K562 (cell line): ENCODE data around the gene MED14. TPM values are rescaled to one million over a fixed set of nuclear protein-coding genes. Genes with fewer than 3 reads are reported as not detected.
A peak's percentile ranks its signal among the peaks of the same experiment; 100 is the strongest.

Experiments
- ATAC-seq: fragments of 200-7000 bp; cut with Tn5 transposase; 3 replicates; pipeline ENCODE4 v1.9.1; 2020; ENCODE audit warnings: moderate library complexity
- BruUV-seq: library from RNA; stranded (reverse); fragments of 400-500 nt; replicated peaks from 2 replicates; lab custom pipeline; 2021; lab: Mats Ljungman, UMichigan
- CTCF ChIA-PET: fragments of 300-600 bp; formaldehyde crosslinking; extraction: SDS; loops from one replicate; lab custom pipeline; 2021; ENCODE audit warnings: low intra/inter-chr PET ratio; lab: Yijun Ruan, JAX
- POLR2A ChIA-PET: fragments of 300-600, 350-650 bp; sonication (Branson Sonifier 250); formaldehyde crosslinking; extraction: SDS; loops from one replicate; lab custom pipeline; 2021; ENCODE audit warnings: antibody characterized with exemption, inconsistent platforms; lab: Yijun Ruan, JAX
- DNase-seq, 4 experiments: peaks; one replicate each; pipeline versions ENCODE4 v3.0.0 to v3.0.0-alpha.2; 2011 to 2018; ENCODE audit warnings: low spot score in 3 of 4, mixed read lengths in 3 of 4; ENCODE audit errors: extremely low read depth in 1 of 4
- FAIRE-seq: peaks from 2 replicates; lab custom pipeline; 2011; peaks lifted over from hg19 to GRCh38; lab: Jason Lieb, UNC
- H2AFZ ChIP-seq: 2 replicates; pipeline ENCODE4 v1.6.0; 2011; ENCODE audit warnings: low read depth, low read length, control low read depth, inconsistent platforms
- H3K27ac ChIP-seq: fragments of 200-600 bp; 3 replicates; pipeline ENCODE4 v1.8.0; 2011; ENCODE audit warnings: low read depth, mild to moderate bottlenecking, control low read depth, inconsistent platforms, low read length, moderate library complexity, mixed read lengths; ENCODE audit errors: extremely low read depth
- H3K27me3 ChIP-seq, 2 experiments: fragments of 300-600 bp in 1 of 2; 2 replicates in 1 of 2; 3 replicates in 1 of 2; pipeline versions ENCODE4 v1.6.0 to v1.8.0; 2011; ENCODE audit warnings: inconsistent platforms in 2 of 2, low read length in 2 of 2, mild to moderate bottlenecking in 1 of 2, mixed read lengths in 1 of 2, moderate library complexity in 1 of 2; ENCODE audit not compliant: control insufficient read depth in 2 of 2, insufficient read depth in 2 of 2
- H3K36me3 ChIP-seq: fragments of 300-600 bp; 3 replicates; pipeline ENCODE4 v1.8.0; 2011; ENCODE audit warnings: mild to moderate bottlenecking, low read length, inconsistent platforms; ENCODE audit not compliant: control insufficient read depth, insufficient read depth
- H3K4me1 ChIP-seq, 2 experiments: fragments of 200-600 bp in 1 of 2; replicated peaks in 1 of 2; 2 replicates in 1 of 2; 3 replicates in 1 of 2; pipeline versions ENCODE4 v1.5.1 to v1.8.0; 2011; ENCODE audit warnings: inconsistent platforms in 2 of 2, low read length in 2 of 2, mild to moderate bottlenecking in 1 of 2, mixed read lengths in 1 of 2, moderate library complexity in 1 of 2; ENCODE audit not compliant: control insufficient read depth in 2 of 2, insufficient read depth in 2 of 2
- H3K4me2 ChIP-seq: 2 replicates; pipeline ENCODE4 v1.6.1; 2011; ENCODE audit warnings: low read length, control low read depth, inconsistent platforms, mixed read lengths; ENCODE audit not compliant: insufficient read depth
- H3K4me3 ChIP-seq: fragments of 200-600 bp; sonication (generic), shearing (Covaris generic); 2 replicates; pipeline ENCODE4 v1.5.1; 2016; ENCODE audit warnings: control low read depth, inconsistent platforms
- H3K79me2 ChIP-seq: fragments of 200-600 bp; 3 replicates; pipeline ENCODE4 v1.8.0; 2011; ENCODE audit warnings: low read length, inconsistent platforms; ENCODE audit not compliant: control insufficient read depth, insufficient read depth
- H3K9ac ChIP-seq, 2 experiments: 2 replicates each; pipeline versions ENCODE4 v1.6.0 to v1.6.1; 2011; ENCODE audit warnings: low read depth in 2 of 2, low read length in 2 of 2, control low read depth in 1 of 2, inconsistent platforms in 1 of 2, mild to moderate bottlenecking in 1 of 2, mixed read lengths in 1 of 2; ENCODE audit not compliant: insufficient read depth in 1 of 2
- H3K9me1 ChIP-seq: one replicate; pipeline ENCODE4 v1.6.0; 2011; ENCODE audit warnings: inconsistent platforms, mild to moderate bottlenecking, low read length, moderate library complexity; ENCODE audit not compliant: control insufficient read depth, insufficient read depth
- H3K9me3 ChIP-seq: replicated peaks from 2 replicates; pipeline ENCODE4 v1.5.1; 2011; ENCODE audit warnings: low read depth, low read length, inconsistent platforms; ENCODE audit not compliant: control insufficient read depth, insufficient read depth
- H4K20me1 ChIP-seq: replicated peaks from 2 replicates; pipeline ENCODE4 v1.6.1; 2011; ENCODE audit warnings: low read length, inconsistent platforms, mixed read lengths; ENCODE audit not compliant: control insufficient read depth, insufficient read depth
- ATF1 ChIP-seq, 2 experiments: fragments of 450-650 bp in 1 of 2; IDR thresholded peaks; 2 replicates each; pipeline ENCODE4 v1.6.1; 2016; ENCODE audit warnings: missing compliant biosample characterization in 1 of 2, missing genetic modification characterization in 1 of 2
- ZNF384 ChIP-seq: IDR thresholded peaks from 2 replicates; pipeline ENCODE4 v1.6.1; 2012; ENCODE audit warnings: low read depth, low read length, improper control_type of control experiment
- ZNF75A ChIP-seq: fragments of 450-650 bp; formaldehyde crosslinking; IDR thresholded peaks from 2 replicates; pipeline ENCODE4 v1.4.0; 2020; ENCODE audit warnings: mild to moderate bottlenecking
- WGBS: fragments of 100-300 bp; shearing (Covaris generic); methylation state at CpG from one replicate; pipeline ENCODE4 v1.1.6; 2016; ENCODE audit warnings: low coverage, mixed read lengths; ENCODE audit not compliant: insufficient coverage; ENCODE audit errors: missing lambda C conversion rate; 5-methylcytosine and 5-hydroxymethylcytosine counted together
- in situ Hi-C: fragments of 300-500 bp; cut with MboI; formaldehyde crosslinking; loops from 4 replicates; pipeline ENCODE4 v1.15.0; 2018; ENCODE audit warnings: inconsistent platforms, mixed read lengths
- intact Hi-C: fragments of 100-400 bp; cut with micrococcal nuclease; formaldehyde crosslinking; loops from 2 replicates; pipeline ENCODE4 v1.14.2; 2022
- polyA plus RNA-seq, 8 experiments: library from polyadenylated mRNA; depleted of rRNA in 4 of 8; stranded (reverse) in 5 of 8; unstranded in 3 of 8; fragments of >200 nt; fragmentation: Nextera tagmentation in 2 of 8; fragmentation: Illumina TruSeq in 1 of 8; extraction: Ambion mirVana in 2 of 8; extraction: Trizol in 1 of 8; gene quantifications; 2 replicates each; pipeline versions ENCODE4 v1.2.1 to v1.2.3, GENCODE V29; 2011 to 2014; ENCODE audit warnings: inconsistent platforms in 1 of 8, missing spikeins in 1 of 8
- total RNA-seq, 7 experiments: library from RNA; depleted of rRNA in 6 of 7; stranded (reverse); fragments of >200 nt in 6 of 7; fragmentation: Illumina TruSeq in 2 of 7; extraction: Trizol in 2 of 7; gene quantifications; 2 replicates each; pipeline versions ENCODE4 v1.2.1 to v1.2.3, GENCODE V29; 2011 to 2021; ENCODE audit warnings: low replicate concordance in 1 of 7
- TF ChIP-seq, protein P1 (sequence below): fragments of 450-650 bp; IDR thresholded peaks from 2 replicates; pipeline ENCODE4 v1.7.0; 2016; ENCODE audit warnings: borderline replicate concordance

The MED14 gene
- total and polyA plus RNA-seq, 9 of the 15 experiments (the other 6 are each of a cell fraction or from before 2014, with no cell fraction given): 9.2 to 35.3 (median 18.7) TPM

DNA sequence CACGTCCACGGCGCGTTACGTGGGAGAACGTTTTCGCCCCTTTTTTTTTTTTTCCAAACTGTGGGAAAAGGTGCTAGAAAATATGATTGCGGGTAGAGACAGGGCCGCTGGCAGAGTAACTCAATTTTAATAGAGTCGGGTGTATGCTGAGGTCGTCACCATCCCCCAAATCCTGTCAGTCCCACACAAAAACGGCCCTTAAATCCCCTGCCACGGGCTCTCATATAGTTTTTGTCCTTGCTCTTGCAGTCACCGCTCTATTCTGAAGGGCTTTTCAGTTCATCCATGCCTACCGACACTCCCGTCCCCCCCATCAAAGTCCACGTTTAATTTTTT lies 796 bp upstream of the MED14 start:
- peak; percentile 7; the same call in 2 of the 3 replicates for ATAC-seq
- Histone ChIP-seq H3K4me1 (peaks cover 0 to 6% of the 10 kb centered on the region in 2 experiments; a peak in 3 of 5 replicates), H3K9me3 (no peaks in the 10 kb centered on the region), H4K20me1 (peaks cover 6% of the 10 kb centered on the region), H3K4me3 (peak overlapping the region; percentile 80), H3K9me1 (no peaks in the 10 kb centered on the region), H3K9ac (peak overlapping the region; percentile 84 to 96), H3K36me3 (peaks cover 4% of the 10 kb centered on the region; the same call in 1 of the 3 replicates), H3K4me2 (peak overlapping the region; percentile 76), H3K27ac (peak overlapping the region; percentile 87), H2AFZ (peak overlapping the region; percentile 96), H3K79me2 (peaks cover 38% of the 10 kb centered on the region), H3K27me3 (no peaks in the 10 kb centered on the region)
- TSS peak; percentile 89 for BruUV-seq
- no peak for FAIRE-seq
- TF ChIP-seq ZNF75A (CRISPR knock-in tag) (peak; percentile 26; the same call in 1 of the 2 replicates), ZNF384 (peak; percentile 79), ATF1 (CRISPR knock-in tag; IDR thresholded peaks at IDR 0.05) (no peak), ATF1 (tag; IDR thresholded peaks at IDR 0.05) (peak; percentile 82; the same call in 1 of the 2 replicates)
- TF ChIP-seq, protein P1, sequence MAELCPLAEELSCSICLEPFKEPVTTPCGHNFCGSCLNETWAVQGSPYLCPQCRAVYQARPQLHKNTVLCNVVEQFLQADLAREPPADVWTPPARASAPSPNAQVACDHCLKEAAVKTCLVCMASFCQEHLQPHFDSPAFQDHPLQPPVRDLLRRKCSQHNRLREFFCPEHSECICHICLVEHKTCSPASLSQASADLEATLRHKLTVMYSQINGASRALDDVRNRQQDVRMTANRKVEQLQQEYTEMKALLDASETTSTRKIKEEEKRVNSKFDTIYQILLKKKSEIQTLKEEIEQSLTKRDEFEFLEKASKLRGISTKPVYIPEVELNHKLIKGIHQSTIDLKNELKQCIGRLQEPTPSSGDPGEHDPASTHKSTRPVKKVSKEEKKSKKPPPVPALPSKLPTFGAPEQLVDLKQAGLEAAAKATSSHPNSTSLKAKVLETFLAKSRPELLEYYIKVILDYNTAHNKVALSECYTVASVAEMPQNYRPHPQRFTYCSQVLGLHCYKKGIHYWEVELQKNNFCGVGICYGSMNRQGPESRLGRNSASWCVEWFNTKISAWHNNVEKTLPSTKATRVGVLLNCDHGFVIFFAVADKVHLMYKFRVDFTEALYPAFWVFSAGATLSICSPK: no peak
- ChIA-PET POLR2A (interaction anchor here (0.9 kb wide), 1 partner anchor 13 kb away, joined by 3 read pairs; no protein-coding TSS in a partner anchor), CTCF (interaction anchor here (0.5 kb wide), 1 partner anchor 193 kb away, joined by 4 read pairs; no protein-coding TSS in a partner anchor)
- in situ Hi-C loops (no loop called here), intact Hi-C loops (loop anchor here (5.0 kb wide), 1 partner anchor 84 kb away; no protein-coding TSS in a partner anchor)
- WGBS: 2% methylated on average over 16 of the region's 17 CpGs
- DNase-seq: peak in 1 of 4 experiments; percentile 10
